Gastrocnemius medialis (tissue), 4 donors: ENCODE measurements around the gene LINC00237. TPM values are rescaled to one million over a fixed set of nuclear protein-coding genes. Genes with fewer than 3 reads are reported as not detected.

Experiments used
- ATAC-seq, 2 donors: fragments of 150-250 bp; one replicate each; pipeline ENCODE4 v1.9.1; 2016
- DNase-seq, 2 donors: peaks; one replicate each; pipeline ENCODE4 v3.0.0-alpha.2; 2019
- H3K27ac ChIP-seq, 4 donors: fragments of 200-600 bp; sonication (generic); 1 replicate in 1 of 4; 2 replicates in 3 of 4; pipeline ENCODE4 v1.5.1; 2016 to 2018; ENCODE audit warnings: mild to moderate bottlenecking in 2 of 4, moderate library complexity in 1 of 4
- H3K27me3 ChIP-seq, 3 donors: fragments of 200-600 bp; sonication (generic) in 2 of 3; 1 replicate in 1 of 3; 2 replicates in 2 of 3; pipeline versions ENCODE4 v1.5.1 to v1.6.0; 2016 to 2019; ENCODE audit warnings: mild to moderate bottlenecking in 1 of 3, moderate library complexity in 1 of 3
- H3K36me3 ChIP-seq, 2 donors: fragments of 200-600 bp; sonication (generic) in 1 of 2; one replicate each; pipeline ENCODE4 v1.5.1; 2017 to 2018
- H3K4me1 ChIP-seq, 2 donors: fragments of 200-600 bp; sonication (generic) in 1 of 2; one replicate each; pipeline ENCODE4 v1.5.1; 2016 to 2017; ENCODE audit warnings: mild to moderate bottlenecking in 2 of 2
- H3K4me3 ChIP-seq, 4 donors: fragments of 200-600 bp; sonication (generic) in 3 of 4; 1 replicate in 1 of 4; 2 replicates in 3 of 4; pipeline ENCODE4 v1.5.1; 2016 to 2019; ENCODE audit warnings: mild to moderate bottlenecking in 2 of 4
- H3K9me3 ChIP-seq, 3 donors: fragments of 200-600 bp; sonication (generic) in 2 of 3; 1 replicate in 1 of 3; 2 replicates in 2 of 3; pipeline ENCODE4 v1.5.1; 2016 to 2019
- POLR2A ChIP-seq, 2 donors: fragments of 450-650 bp; IDR thresholded peaks; one replicate each; pipeline ENCODE4 v1.6.1; 2017; ENCODE audit warnings: antibody characterized with exemption in 2 of 2, mild to moderate bottlenecking in 2 of 2, moderate library complexity in 2 of 2
- in situ Hi-C, 4 donors: fragments of 200-750 bp; cut with MboI; loops; one replicate each; pipeline versions ENCODE4 v1.15.0 to v1.8.0; 2017; ENCODE audit warnings: low sequenced_read_pairs in 4 of 4
- intact Hi-C: fragments of 100-400 bp; cut with DNase I; formaldehyde crosslinking; loops from one replicate; pipeline ENCODE4 v1.15.1; 2023; ENCODE audit warnings: low total_unique reads
- total RNA-seq, 4 donors: library from RNA; depleted of rRNA; stranded (reverse); fragments of >200 nt; gene quantifications; one replicate each; pipeline versions ENCODE4 v1.1.0 to v1.2.3, GENCODE V29; 2016
- TF ChIP-seq, protein P1 (sequence below), 5 experiments: fragments of 450-650 bp in 3 of 5; fragments of 200-600 bp in 2 of 5; sonication (generic) in 2 of 5; IDR thresholded peaks in 4 of 5; conservative IDR thresholded peaks in 1 of 5; 1 replicate in 4 of 5; 2 replicates in 1 of 5; pipeline ENCODE4 v1.5.1; 2016 to 2019; ENCODE audit warnings: antibody characterized with exemption in 5 of 5, mild to moderate bottlenecking in 3 of 5, moderate library complexity in 3 of 5

LINC00237 gene
- total RNA-seq, 4 donors from 2014 or later = not detected

GRCh38 chr20:21103582-21104465, 2.3 kb downstream of the LINC00237 start:
- Histone ChIP-seq H3K4me1 (peaks cover 16 to 54% of the 10 kb centered on the region in 2 donors), H3K27ac (no peak overlapping the region), H3K36me3 (no peaks in the 10 kb centered on the region), H3K27me3 (peaks cover 88 to 96% (median 95%) of the 10 kb centered on the region in 3 donors), H3K4me3 (no peak overlapping the region), H3K9me3 (no peaks in the 10 kb centered on the region)
- TF ChIP-seq, protein P1, sequence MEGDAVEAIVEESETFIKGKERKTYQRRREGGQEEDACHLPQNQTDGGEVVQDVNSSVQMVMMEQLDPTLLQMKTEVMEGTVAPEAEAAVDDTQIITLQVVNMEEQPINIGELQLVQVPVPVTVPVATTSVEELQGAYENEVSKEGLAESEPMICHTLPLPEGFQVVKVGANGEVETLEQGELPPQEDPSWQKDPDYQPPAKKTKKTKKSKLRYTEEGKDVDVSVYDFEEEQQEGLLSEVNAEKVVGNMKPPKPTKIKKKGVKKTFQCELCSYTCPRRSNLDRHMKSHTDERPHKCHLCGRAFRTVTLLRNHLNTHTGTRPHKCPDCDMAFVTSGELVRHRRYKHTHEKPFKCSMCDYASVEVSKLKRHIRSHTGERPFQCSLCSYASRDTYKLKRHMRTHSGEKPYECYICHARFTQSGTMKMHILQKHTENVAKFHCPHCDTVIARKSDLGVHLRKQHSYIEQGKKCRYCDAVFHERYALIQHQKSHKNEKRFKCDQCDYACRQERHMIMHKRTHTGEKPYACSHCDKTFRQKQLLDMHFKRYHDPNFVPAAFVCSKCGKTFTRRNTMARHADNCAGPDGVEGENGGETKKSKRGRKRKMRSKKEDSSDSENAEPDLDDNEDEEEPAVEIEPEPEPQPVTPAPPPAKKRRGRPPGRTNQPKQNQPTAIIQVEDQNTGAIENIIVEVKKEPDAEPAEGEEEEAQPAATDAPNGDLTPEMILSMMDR (IDR thresholded peaks at IDR 0.05 in 4 of 5, conservative IDR thresholded peaks at IDR 0.05 in 1 of 5) = no peak
- TF ChIP-seq POLR2A (IDR thresholded peaks at IDR 0.05) = no peak
- ATAC-seq = no peak
- in situ Hi-C loops = no loop called here
- no peak for DNase-seq
- intact Hi-C loops = loop anchor here (2.0 to 10.0 kb wide), 2 partner anchors 21 to 401 kb away; no protein-coding TSS in a partner anchor

- Histone ChIP-seq H3K9me3 (no peaks in the 10 kb centered on the region), H3K4me1 (peaks cover 16 to 54% of the 10 kb centered on the region in 2 donors), H3K4me3 (peak overlapping the region; percentile 14 to 59 (median 46)), H3K36me3 (no peaks in the 10 kb centered on the region), H3K27me3 (peaks cover 93 to 100% (median 99%) of the 10 kb centered on the region in 3 donors), H3K27ac (peak overlapping the region in 2 of 4 donors; percentile 21 to 55)
- DNase-seq (no peak), ATAC-seq (peak in 1 of 2 donors; percentile 17)
- in situ Hi-C loops = no loop called here
- intact Hi-C loops = loop anchor here (2.0 to 10.0 kb wide), 2 partner anchors 22 to 402 kb away; no protein-coding TSS in a partner anchor
- TF ChIP-seq, protein P1 (IDR thresholded peaks at IDR 0.05 in 4 of 5, conservative IDR thresholded peaks at IDR 0.05 in 1 of 5) = no peak
- TF ChIP-seq POLR2A (IDR thresholded peaks at IDR 0.05) = no peak
These were observed 3.4 kb downstream of the LINC00237 start for GRCh38 chr20:21102603-21103311.

GRCh38 chr20:21101932-21102575, 4.1 kb downstream of the LINC00237 start:
- peaks cover 16 to 54% of the 10 kb centered on the region in 2 donors for H3K4me1 ChIP-seq

GRCh38 chr20:21101453-21101931, 4.7 kb downstream of the LINC00237 start:
- Histone ChIP-seq H3K4me1 (peaks cover 16 to 54% of the 10 kb centered on the region in 2 donors), H3K27ac (peak overlapping the region; percentile 13 to 55 (median 37)), H3K27me3 (peaks cover 82 to 96% (median 94%) of the 10 kb centered on the region in 3 donors), H3K9me3 (no peaks in the 10 kb centered on the region), H3K36me3 (no peaks in the 10 kb centered on the region), H3K4me3 (peak overlapping the region; percentile 43 to 59 (median 46))
- DNase-seq (no peak), ATAC-seq (no peak)
- intact Hi-C loops = loop anchor here (10.0 kb wide), 1 partner anchor 403 kb away; no protein-coding TSS in a partner anchor
- TF ChIP-seq POLR2A (IDR thresholded peaks at IDR 0.05) = no peak
- TF ChIP-seq, protein P1 (IDR thresholded peaks at IDR 0.05 in 4 of 5, conservative IDR thresholded peaks at IDR 0.05 in 1 of 5) = no peak
- in situ Hi-C loops = no loop called here

More at GRCh38 chr20:21101932-21102575, 4.1 kb downstream of the LINC00237 start:
- H3K27ac ChIP-seq = peak overlapping the region; percentile 13 to 55 (median 37)
- in situ Hi-C loops = no loop called here
- DNase-seq = no peak
- H3K9me3 ChIP-seq = no peaks in the 10 kb centered on the region
- H3K27me3 ChIP-seq = peaks cover 87 to 98% (median 96%) of the 10 kb centered on the region in 3 donors
- no peaks in the 10 kb centered on the region for H3K36me3 ChIP-seq
- intact Hi-C loops = loop anchor here (2.0 to 10.0 kb wide), 2 partner anchors 23 to 403 kb away; no protein-coding TSS in a partner anchor
- no peak for TF ChIP-seq POLR2A (IDR thresholded peaks at IDR 0.05)
- TF ChIP-seq, protein P1 (IDR thresholded peaks at IDR 0.05 in 4 of 5, conservative IDR thresholded peaks at IDR 0.05 in 1 of 5) = no peak
- peak overlapping the region; percentile 43 to 59 (median 46) for H3K4me3 ChIP-seq
- ATAC-seq = peak; percentile 4 to 43
